ENCODE measurements around the gene CEBPG.

DNA sequence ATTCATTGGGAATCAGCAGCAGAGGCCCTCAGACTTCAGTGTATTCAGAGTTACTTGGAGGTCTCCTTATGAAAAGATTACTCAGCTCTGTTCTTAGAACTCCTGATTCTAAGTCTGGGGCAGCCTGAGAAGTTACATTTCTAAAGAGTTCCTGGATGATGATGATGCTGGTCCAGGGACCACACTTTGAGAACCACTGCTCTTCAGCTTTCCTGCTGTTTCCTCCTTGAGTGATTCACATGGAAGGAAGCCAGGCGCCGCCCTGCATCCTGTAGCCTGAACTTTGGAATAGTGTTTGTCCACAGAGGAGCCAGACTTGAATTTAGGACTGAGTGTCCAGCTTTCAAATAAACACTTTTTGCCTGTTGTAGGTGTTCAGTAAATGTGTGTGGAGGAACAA, 2.9 kb downstream of the CEBPG start:
- TF ChIP-seq CTCF (IDR thresholded peaks at IDR 0.05) (no peak), POLR2A (IDR thresholded peaks at IDR 0.05) (no peak)
